Kidney (tissue), 14 donors: Measurements from ENCODE around the gene EPHA1. TPM values are rescaled to one million over a fixed set of nuclear protein-coding genes. Genes with fewer than 3 reads are reported as not detected.

ENCODE experiments used
- DNase-seq, 5 donors: peaks; one replicate each; pipeline ENCODE4 v3.0.0-alpha.2; 2013 to 2020
- FAIRE-seq: peaks from 2 replicates; lab custom pipeline; 2012; peaks lifted over from hg19 to GRCh38; lab: Jason Lieb, UNC
- H3K27ac ChIP-seq, 2 donors: one replicate each; pipeline ENCODE4 v1.7.0; 2013; ENCODE audit warnings: low read depth in 2 of 2, low read length in 2 of 2, inconsistent platforms in 1 of 2
- H3K27me3 ChIP-seq: one replicate; pipeline ENCODE4 v1.7.1; 2013; ENCODE audit warnings: low read length, inconsistent platforms; ENCODE audit not compliant: control insufficient read depth, insufficient read depth
- H3K36me3 ChIP-seq, 3 donors: one replicate each; pipeline versions ENCODE4 v1.7.0 to v1.7.1; 2013; ENCODE audit warnings: low read length in 3 of 3, control low read depth in 1 of 3, inconsistent platforms in 1 of 3; ENCODE audit not compliant: insufficient read depth in 3 of 3, control insufficient read depth in 2 of 3
- H3K4me1 ChIP-seq, 3 donors: one replicate each; pipeline versions ENCODE4 v1.7.0 to v1.7.1; 2013; ENCODE audit warnings: low read length in 3 of 3, inconsistent platforms in 1 of 3, low read depth in 1 of 3; ENCODE audit not compliant: control insufficient read depth in 2 of 3, insufficient read depth in 2 of 3
- H3K4me3 ChIP-seq, 3 donors: one replicate each; pipeline versions ENCODE4 v1.7.0 to v1.8.1; 2013; ENCODE audit warnings: low read length in 3 of 3, control low read depth in 1 of 3, inconsistent platforms in 1 of 3
- H3K9ac ChIP-seq, 3 donors: one replicate each; pipeline versions ENCODE4 v1.7.0 to v1.7.1; 2013; ENCODE audit warnings: low read length in 3 of 3, control low read depth in 1 of 3, inconsistent platforms in 1 of 3
- H3K9me3 ChIP-seq, 3 donors: one replicate each; pipeline versions ENCODE4 v1.7.0 to v1.7.1; 2013; ENCODE audit warnings: low read length in 3 of 3, control low read depth in 1 of 3, inconsistent platforms in 1 of 3; ENCODE audit not compliant: control insufficient read depth in 2 of 3, insufficient read depth in 1 of 3
- CTCF ChIP-seq: IDR thresholded peaks from 3 replicates; pipeline ENCODE4 v1.5.1; 2012; ENCODE audit warnings: mild to moderate bottlenecking, moderate library complexity, borderline replicate concordance; ENCODE audit not compliant: insufficient read depth; ENCODE audit errors: extremely low read depth
- intact Hi-C: fragments of 100-400 bp; cut with DNase I; formaldehyde crosslinking; loops from one replicate; pipeline ENCODE4 v1.11.1; 2022
- polyA plus RNA-seq: library from polyadenylated mRNA; stranded (reverse); fragments of 350-450 nt; fragmentation: Illumina TruSeq; extraction: RNeasy Lipid Tissue Mini Kit (QIAGEN cat#74804); gene quantifications from one replicate; pipeline ENCODE4 v1.2.3, GENCODE V29; 2014; ENCODE audit warnings: low read depth, low replicate concordance; ENCODE audit not compliant: insufficient read depth
- total RNA-seq: library from RNA; stranded (reverse); fragmentation: NEBNext Ultra II Directional; extraction: Animal tissue kit (Norgen Biotek cat#: 25700); gene quantifications from one replicate; pipeline ENCODE4 v1.2.1, GENCODE V29; 2021
- donor health status: control.
- donor health status: control.
- donor health status: control.
- donor health status: control.
- donor health status: control.
- donor health status: DM: yes; HTN: yes; CAD: no.
- donor health status: Normal renal cell carcinoma (clear cell type).

Gene EPHA1
- total and polyA plus RNA-seq, 2 donors from 2014 or later: 6.9 to 22.3 TPM

GRCh38 chr7:143437578-143437977 is 28.9 kb upstream of the EPHA1 start:
- intact Hi-C loops: no loop called here
- TF ChIP-seq CTCF: no peak
- no peak for FAIRE-seq

GRCh38 chr7:143436325-143436946 is 27.8 kb upstream of the EPHA1 start:
- DNase-seq (no peak), FAIRE-seq (no peak)
- Histone ChIP-seq H3K4me1 (no peaks in the 10 kb centered on the region), H3K36me3 (no peaks in the 10 kb centered on the region), H3K27me3 (no peaks in the 10 kb centered on the region), H3K9me3 (no peaks in the 10 kb centered on the region), H3K27ac (no peak overlapping the region), H3K9ac (no peak overlapping the region), H3K4me3 (no peak overlapping the region)
- TF ChIP-seq CTCF: no peak
- intact Hi-C loops: no loop called here

More at GRCh38 chr7:143437578-143437977, 28.9 kb upstream of the EPHA1 start:
- H3K4me1 ChIP-seq: no peaks in the 10 kb centered on the region
- no peaks in the 10 kb centered on the region for H3K27me3 ChIP-seq
- H3K36me3 ChIP-seq: no peaks in the 10 kb centered on the region
- H3K9me3 ChIP-seq: no peaks in the 10 kb centered on the region
- H3K9ac ChIP-seq: no peak overlapping the region
- no peak overlapping the region for H3K27ac ChIP-seq
- DNase-seq: no peak
- no peak overlapping the region for H3K4me3 ChIP-seq

- FAIRE-seq (no peak), DNase-seq (no peak)
Observed at GRCh38 chr7:143435266-143435665, 26.6 kb upstream of the EPHA1 start.

More at GRCh38 chr7:143435266-143435665, 26.6 kb upstream of the EPHA1 start:
- H3K27ac ChIP-seq: no peak overlapping the region
- H3K4me3 ChIP-seq: no peak overlapping the region
- intact Hi-C loops: no loop called here
- H3K36me3 ChIP-seq: no peaks in the 10 kb centered on the region
- H3K4me1 ChIP-seq: no peaks in the 10 kb centered on the region
- no peaks in the 10 kb centered on the region for H3K9me3 ChIP-seq
- no peak for TF ChIP-seq CTCF
- H3K27me3 ChIP-seq: no peaks in the 10 kb centered on the region
- no peak overlapping the region for H3K9ac ChIP-seq
